Loucy (cell line): ENCODE measurements around the gene TYW5.

Source experiments
- H2AFZ ChIP-seq: fragments of 200-600 bp; sonication (generic); 2 replicates; pipeline ENCODE4 v1.6.0; 2016; ENCODE audit warnings: antibody characterized with exemption, mild to moderate bottlenecking, low read length, moderate library complexity
- H3F3A ChIP-seq: fragments of 200-600 bp; 2 replicates; pipeline ENCODE4 v1.6.0; 2016; ENCODE audit warnings: antibody characterized with exemption, low read depth, mild to moderate bottlenecking
- H3K27me3 ChIP-seq: fragments of 200-600 bp; sonication (generic); 2 replicates; pipeline ENCODE4 v1.6.1; 2014; ENCODE audit warnings: low read length, mild to moderate bottlenecking; ENCODE audit not compliant: insufficient read depth, poor library complexity, severe bottlenecking
- H3K36me3 ChIP-seq: fragments of 200-600 bp; sonication (generic); 2 replicates; pipeline ENCODE4 v1.6.1; 2016; ENCODE audit warnings: low read length; ENCODE audit not compliant: insufficient read depth
- H3K4me1 ChIP-seq: fragments of 200-600 bp; sonication (generic); 2 replicates; pipeline ENCODE4 v1.5.1; 2014; ENCODE audit warnings: low read length, mild to moderate bottlenecking; ENCODE audit not compliant: insufficient read depth, poor library complexity, severe bottlenecking
- H3K4me2 ChIP-seq: fragments of 200-600 bp; sonication (generic); 2 replicates; pipeline ENCODE4 v1.6.0; 2014; ENCODE audit warnings: antibody characterized with exemption, low read length, low read depth, mild to moderate bottlenecking; ENCODE audit not compliant: poor library complexity, severe bottlenecking
- H3K4me3 ChIP-seq: fragments of 200-600 bp; sonication (generic); 2 replicates; pipeline ENCODE4 v1.5.1; 2014; ENCODE audit warnings: low read length, mild to moderate bottlenecking, mixed read lengths; ENCODE audit not compliant: poor library complexity, severe bottlenecking
- H3K79me2 ChIP-seq: fragments of 200-600 bp; sonication (generic); 2 replicates; pipeline ENCODE4 v1.6.1; 2014; ENCODE audit warnings: low read length; ENCODE audit not compliant: insufficient read depth
- H3K9ac ChIP-seq: fragments of 200-600 bp; sonication (generic); 2 replicates; pipeline ENCODE4 v1.6.0; 2014; ENCODE audit warnings: mild to moderate bottlenecking, low read depth, low read length, moderate library complexity; ENCODE audit not compliant: poor library complexity, severe bottlenecking
- H3K9me2 ChIP-seq: fragments of 200-600 bp; sonication (generic); replicated peaks from 2 replicates; pipeline ENCODE4 v1.6.1; 2016; ENCODE audit warnings: low read depth, low read length, mixed read lengths
- H3K9me3 ChIP-seq: fragments of 200-600 bp; sonication (generic); 2 replicates; pipeline ENCODE4 v1.6.1; 2014; ENCODE audit warnings: mild to moderate bottlenecking, antibody characterized with exemption, low read length, low read depth; ENCODE audit not compliant: insufficient read depth
- H4K20me1 ChIP-seq: fragments of 200-600 bp; sonication (generic); 2 replicates; pipeline ENCODE4 v1.6.0; 2014; ENCODE audit warnings: antibody characterized with exemption, low read length, mild to moderate bottlenecking; ENCODE audit not compliant: insufficient read depth, poor library complexity, severe bottlenecking
- EZH2phosphoT487 ChIP-seq: fragments of 200-600 bp; IDR thresholded peaks from 2 replicates; pipeline ENCODE4 v1.6.1; 2018; ENCODE audit warnings: antibody characterized with exemption, mild to moderate bottlenecking, moderate library complexity, borderline replicate concordance
- TF ChIP-seq, protein P1 (sequence below): fragments of 200-600 bp; sonication (generic); conservative IDR thresholded peaks from 2 replicates; pipeline ENCODE4 v1.5.1; 2014; ENCODE audit warnings: mild to moderate bottlenecking, antibody characterized with exemption, low read length

The TYW5 gene

DNA sequence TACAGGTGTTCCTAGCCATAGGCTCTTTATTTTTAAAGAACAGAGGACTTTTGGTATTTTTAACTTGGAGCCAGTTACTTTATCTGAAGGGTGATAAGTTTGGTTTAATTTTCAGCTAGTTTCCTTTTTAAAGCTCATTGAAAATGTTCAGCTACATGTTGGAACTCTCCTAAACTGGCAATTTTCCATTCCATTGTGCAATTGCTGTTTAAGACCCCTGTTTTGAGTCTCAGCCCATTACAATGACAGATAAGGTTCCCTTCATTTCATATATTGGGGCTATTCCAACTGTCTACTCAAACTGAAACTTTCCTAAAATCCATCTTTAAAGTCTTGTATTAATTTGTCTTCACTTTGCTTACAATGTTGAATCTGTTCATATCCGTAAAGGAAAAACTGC is 11.7 kb upstream of the TYW5 start:
- Histone ChIP-seq H2AFZ (no peak overlapping the region), H3K36me3 (peaks cover 36% of the 10 kb centered on the region; the same call in 1 of the 2 replicates), H3K27me3 (no peaks in the 10 kb centered on the region), H3K79me2 (no peaks in the 10 kb centered on the region), H3K4me2 (no peak overlapping the region), H3K9me2 (no peaks in the 10 kb centered on the region), H4K20me1 (no peaks in the 10 kb centered on the region), H3K9me3 (no peaks in the 10 kb centered on the region), H3K9ac (no peak overlapping the region), H3F3A (no peaks in the 10 kb centered on the region), H3K4me1 (no peaks in the 10 kb centered on the region), H3K4me3 (no peak overlapping the region)
- TF ChIP-seq, protein P1, sequence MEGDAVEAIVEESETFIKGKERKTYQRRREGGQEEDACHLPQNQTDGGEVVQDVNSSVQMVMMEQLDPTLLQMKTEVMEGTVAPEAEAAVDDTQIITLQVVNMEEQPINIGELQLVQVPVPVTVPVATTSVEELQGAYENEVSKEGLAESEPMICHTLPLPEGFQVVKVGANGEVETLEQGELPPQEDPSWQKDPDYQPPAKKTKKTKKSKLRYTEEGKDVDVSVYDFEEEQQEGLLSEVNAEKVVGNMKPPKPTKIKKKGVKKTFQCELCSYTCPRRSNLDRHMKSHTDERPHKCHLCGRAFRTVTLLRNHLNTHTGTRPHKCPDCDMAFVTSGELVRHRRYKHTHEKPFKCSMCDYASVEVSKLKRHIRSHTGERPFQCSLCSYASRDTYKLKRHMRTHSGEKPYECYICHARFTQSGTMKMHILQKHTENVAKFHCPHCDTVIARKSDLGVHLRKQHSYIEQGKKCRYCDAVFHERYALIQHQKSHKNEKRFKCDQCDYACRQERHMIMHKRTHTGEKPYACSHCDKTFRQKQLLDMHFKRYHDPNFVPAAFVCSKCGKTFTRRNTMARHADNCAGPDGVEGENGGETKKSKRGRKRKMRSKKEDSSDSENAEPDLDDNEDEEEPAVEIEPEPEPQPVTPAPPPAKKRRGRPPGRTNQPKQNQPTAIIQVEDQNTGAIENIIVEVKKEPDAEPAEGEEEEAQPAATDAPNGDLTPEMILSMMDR = no peak
- no peak for TF ChIP-seq EZH2phosphoT487

GRCh38 chr2:199966405-199966804 is 11.1 kb upstream of the TYW5 start:
- Histone ChIP-seq H4K20me1 (no peaks in the 10 kb centered on the region), H2AFZ (no peak overlapping the region), H3K9me3 (no peaks in the 10 kb centered on the region), H3K9me2 (no peaks in the 10 kb centered on the region), H3K79me2 (no peaks in the 10 kb centered on the region), H3K4me1 (no peaks in the 10 kb centered on the region), H3F3A (no peaks in the 10 kb centered on the region), H3K4me3 (no peak overlapping the region), H3K36me3 (peaks cover 42% of the 10 kb centered on the region; the same call in 1 of the 2 replicates), H3K9ac (no peak overlapping the region), H3K4me2 (no peak overlapping the region), H3K27me3 (no peaks in the 10 kb centered on the region)
- TF ChIP-seq, protein P1 = no peak
- TF ChIP-seq EZH2phosphoT487 = no peak

GRCh38 chr2:199962203-199962602 is 6.9 kb upstream of the TYW5 start:
- Histone ChIP-seq H3K79me2 (peaks cover 21% of the 10 kb centered on the region), H2AFZ (no peak overlapping the region), H3K36me3 (peaks cover 67% of the 10 kb centered on the region; the same call in 1 of the 2 replicates), H3K9ac (no peak overlapping the region), H3K4me1 (no peaks in the 10 kb centered on the region), H3K4me3 (no peak overlapping the region), H3K27me3 (no peaks in the 10 kb centered on the region), H3K9me3 (no peaks in the 10 kb centered on the region), H4K20me1 (no peaks in the 10 kb centered on the region), H3F3A (no peaks in the 10 kb centered on the region), H3K9me2 (no peaks in the 10 kb centered on the region), H3K4me2 (no peak overlapping the region)
- TF ChIP-seq, protein P1 = no peak
- no peak for TF ChIP-seq EZH2phosphoT487
